ENCODE measurements around the gene TRIO.

The TRIO gene

GRCh38 chr5:14355391-14355790 is 212.2 kb downstream of the TRIO start (continued):
- no peak for TF ChIP-seq MZF1 (tag by site-specific recombination; IDR thresholded peaks at IDR 0.05; ENCODE audit: borderline replicate concordance)
- no peak for TF ChIP-seq ZNF280C (tag by site-specific recombination; IDR thresholded peaks at IDR 0.05)
- no peak for TF ChIP-seq ZBTB7A (tag by site-specific recombination; IDR thresholded peaks at IDR 0.05; ENCODE audit: low read depth)
- no peak for TF ChIP-seq PRDM4 (tag by site-specific recombination; IDR thresholded peaks at IDR 0.05)

- TF ChIP-seq ZNF140 (tag by site-specific recombination; IDR thresholded peaks at IDR 0.05) (no peak), ZNF433 (tag by site-specific recombination; IDR thresholded peaks at IDR 0.05; ENCODE audit: low read depth) (no peak), SCRT2 (tag by site-specific recombination; IDR thresholded peaks at IDR 0.05) (no peak), ZBTB21 (tag by site-specific recombination; IDR thresholded peaks at IDR 0.05) (no peak), KLF7 (tag by site-specific recombination; IDR thresholded peaks at IDR 0.05; ENCODE audit: borderline replicate concordance) (no peak), PRDM4 (tag by site-specific recombination; IDR thresholded peaks at IDR 0.05) (peak; percentile 53; the same call in 1 of the 2 replicates), MEIS1 (CRISPR knock-in tag; IDR thresholded peaks at IDR 0.05; ENCODE audit: borderline replicate concordance) (no peak)
- Histone ChIP-seq H3K36me3 (ENCODE audit: control insufficient read depth in 2 of 2, insufficient read depth in 1 of 2, low read length in 2 of 2) (peaks cover 12 to 51% of the 10 kb centered on the region in 2 experiments; a peak in 2 of 3 replicates), H3K9me3 (ENCODE audit: control insufficient read depth, insufficient read depth, low read depth, low read length) (no peaks in the 10 kb centered on the region), H3K4me3 (ENCODE audit: low read depth, low read length) (no peak overlapping the region), H3K27ac (ENCODE audit: extremely low read depth, low read depth, low read length) (no peak overlapping the region), H3K4me1 (ENCODE audit: control insufficient read depth, insufficient read depth, low read length) (no peaks in the 10 kb centered on the region)
- CTCF ChIA-PET: interaction anchor here (0.6 to 4.5 kb wide), 4 partner anchors 9 to 658 kb away, joined by 3 to 26 read pairs (median 6); no protein-coding TSS in a partner anchor
- POLR2A ChIA-PET: no interaction called here
Measured at GRCh38 chr5:14356305-14356704, 213.2 kb downstream of the TRIO start.

DNA sequence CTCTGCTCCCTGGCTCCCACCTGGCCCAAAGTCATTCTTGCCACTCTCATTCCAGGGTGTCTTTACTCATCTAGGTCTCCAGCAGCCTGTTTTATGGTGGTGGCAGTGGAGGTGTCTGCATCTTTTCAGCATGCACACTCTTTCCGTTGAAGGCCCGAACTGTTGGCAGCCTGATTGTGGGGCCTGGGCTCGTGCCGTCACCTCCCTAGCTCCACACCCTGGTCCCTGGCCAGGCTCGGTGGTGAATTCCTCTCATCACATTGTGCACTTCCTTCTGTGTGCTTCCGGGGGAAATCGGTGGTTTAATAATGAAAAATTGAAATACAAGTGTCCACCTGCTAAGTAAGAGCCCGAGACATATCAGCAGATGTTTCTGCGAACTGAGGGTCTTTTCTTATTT is 214.3 kb downstream of the TRIO start:
- H3K36me3 ChIP-seq (ENCODE audit: control insufficient read depth in 2 of 2, insufficient read depth in 1 of 2, low read length in 2 of 2): peaks cover 17 to 60% of the 10 kb centered on the region in 2 experiments
- ChIA-PET CTCF (interaction anchor here (0.5 to 4.5 kb wide), 4 partner anchors 8 to 1946 kb away, joined by 3 to 26 read pairs (median 8); no protein-coding TSS in a partner anchor), POLR2A (no interaction called here)
- TF ChIP-seq ZNF610 (tag by site-specific recombination; IDR thresholded peaks at IDR 0.05; ENCODE audit: borderline replicate concordance) (no peak), ZNF654 (tag by site-specific recombination; IDR thresholded peaks at IDR 0.05; ENCODE audit: low read depth) (no peak), SALL2 (tag by site-specific recombination; IDR thresholded peaks at IDR 0.05; ENCODE audit: borderline replicate concordance) (no peak), AEBP2 (tag by site-specific recombination; IDR thresholded peaks at IDR 0.05; ENCODE audit: borderline replicate concordance) (no peak), ZSCAN30 (tag by site-specific recombination; IDR thresholded peaks at IDR 0.05) (no peak), PRDM1 (tag by site-specific recombination; IDR thresholded peaks at IDR 0.05) (no peak), KLF8 (tag by site-specific recombination; IDR thresholded peaks at IDR 0.05) (no peak), ZNF114 (tag by site-specific recombination; IDR thresholded peaks at IDR 0.05) (no peak), ZNF48 (tag by site-specific recombination; IDR thresholded peaks at IDR 0.05) (no peak)
- TF ChIP-seq, protein P1, sequence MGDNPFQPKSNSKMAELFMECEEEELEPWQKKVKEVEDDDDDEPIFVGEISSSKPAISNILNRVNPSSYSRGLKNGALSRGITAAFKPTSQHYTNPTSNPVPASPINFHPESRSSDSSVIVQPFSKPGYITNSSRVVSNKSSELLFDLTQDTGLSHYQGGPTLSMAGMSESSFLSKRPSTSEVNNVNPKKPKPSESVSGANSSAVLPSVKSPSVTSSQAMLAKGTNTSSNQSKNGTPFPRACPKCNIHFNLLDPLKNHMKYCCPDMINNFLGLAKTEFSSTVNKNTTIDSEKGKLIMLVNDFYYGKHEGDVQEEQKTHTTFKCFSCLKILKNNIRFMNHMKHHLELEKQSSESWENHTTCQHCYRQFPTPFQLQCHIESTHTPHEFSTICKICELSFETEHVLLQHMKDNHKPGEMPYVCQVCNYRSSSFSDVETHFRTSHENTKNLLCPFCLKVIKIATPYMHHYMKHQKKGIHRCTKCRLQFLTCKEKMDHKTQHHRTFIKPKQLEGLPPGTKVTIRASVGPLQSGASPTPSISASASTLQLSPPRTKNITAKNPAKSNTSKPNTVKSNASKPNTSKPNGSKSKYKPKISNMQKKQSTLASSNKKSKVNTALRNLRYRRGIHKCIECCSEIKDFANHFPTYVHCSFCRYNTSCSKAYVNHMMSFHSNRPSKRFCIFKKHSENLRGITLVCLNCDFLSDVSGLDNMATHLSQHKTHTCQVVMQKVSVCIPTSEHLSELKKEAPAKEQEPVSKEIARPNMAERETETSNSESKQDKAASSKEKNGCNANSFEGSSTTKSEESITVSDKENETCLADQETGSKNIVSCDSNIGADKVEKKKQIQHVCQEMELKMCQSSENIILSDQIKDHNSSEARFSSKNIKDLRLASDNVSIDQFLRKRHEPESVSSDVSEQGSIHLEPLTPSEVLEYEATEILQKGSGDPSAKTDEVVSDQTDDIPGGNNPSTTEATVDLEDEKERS (tag by site-specific recombination; IDR thresholded peaks at IDR 0.05): no peak

More for the DNA sequence above, 214.3 kb downstream of the TRIO start:
- H3K4me1 ChIP-seq (ENCODE audit: control insufficient read depth, insufficient read depth, low read length): no peaks in the 10 kb centered on the region
- H3K27ac ChIP-seq (ENCODE audit: extremely low read depth, low read depth, low read length): no peak overlapping the region
- no peak overlapping the region for H3K4me3 ChIP-seq (ENCODE audit: low read depth, low read length)
- H3K9me3 ChIP-seq (ENCODE audit: control insufficient read depth, insufficient read depth, low read depth, low read length): no peaks in the 10 kb centered on the region
